ENCODE data around the gene KLHL35.
"Not testable (repeated sequence)": the region's sequence is repeated elsewhere in the genome, so short reads cannot be mapped to it uniquely, and the experiment has no call there.

The KLHL35 gene

DNA sequence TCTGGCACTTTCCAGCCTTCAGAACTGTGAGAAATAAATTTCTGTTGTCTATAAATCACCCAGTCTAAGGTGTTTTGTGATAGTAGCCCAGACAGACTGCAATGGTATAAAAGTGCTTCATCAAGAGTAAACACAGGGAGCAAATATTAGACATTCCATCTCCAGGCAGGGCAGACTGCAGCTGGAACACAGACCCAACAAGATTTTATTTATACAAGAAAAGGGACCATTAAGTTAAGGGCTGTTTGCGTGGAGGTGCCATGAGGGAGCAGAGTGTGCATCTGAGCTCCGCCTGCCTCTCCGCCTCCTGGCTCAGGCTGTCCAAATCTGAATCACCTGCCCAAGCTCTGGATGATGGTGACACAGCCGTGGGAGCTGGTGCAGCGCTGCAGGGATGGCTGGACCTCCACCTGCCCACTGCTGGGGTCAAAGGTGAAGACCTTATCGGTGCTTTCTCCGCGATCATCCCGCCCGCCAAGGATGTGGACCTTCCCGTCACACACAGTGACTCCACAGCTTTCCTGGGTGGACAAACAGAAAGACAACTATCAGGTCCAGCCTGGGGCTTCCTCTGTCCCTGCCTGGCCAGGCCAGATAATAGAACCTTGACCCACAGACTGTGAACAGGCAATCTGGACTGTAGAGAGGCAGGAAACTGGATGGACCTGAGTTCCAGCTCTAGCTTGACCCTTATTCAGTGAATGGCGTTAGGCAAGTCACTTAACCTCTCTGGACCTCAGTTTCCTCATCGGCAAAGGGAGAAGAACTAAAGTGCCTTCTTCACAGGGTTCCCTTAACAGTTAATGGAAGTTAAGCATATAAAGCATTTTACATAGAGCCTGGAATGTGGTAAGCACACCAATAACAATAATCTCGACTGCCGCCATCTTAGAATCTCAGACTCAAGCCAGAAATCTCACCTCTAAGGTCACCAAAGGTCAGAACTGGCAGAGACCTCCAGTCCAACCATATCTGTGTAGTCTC lies 10.5 kb downstream of the KLHL35 start:
- CTCF ChIA-PET: interaction anchor here (0.5 to 2.9 kb wide), 8 partner anchors 9 to 152 kb away, joined by 3 to 9 read pairs (median 3); no protein-coding TSS in a partner anchor
- POLR2A ChIA-PET: interaction anchor here (1.0 kb wide), 1 partner anchor 21 kb away, joined by 3 read pairs; no protein-coding TSS in a partner anchor
- DNase-seq (ENCODE audit: extremely low spot score): no peak
- TF ChIP-seq, protein P1, sequence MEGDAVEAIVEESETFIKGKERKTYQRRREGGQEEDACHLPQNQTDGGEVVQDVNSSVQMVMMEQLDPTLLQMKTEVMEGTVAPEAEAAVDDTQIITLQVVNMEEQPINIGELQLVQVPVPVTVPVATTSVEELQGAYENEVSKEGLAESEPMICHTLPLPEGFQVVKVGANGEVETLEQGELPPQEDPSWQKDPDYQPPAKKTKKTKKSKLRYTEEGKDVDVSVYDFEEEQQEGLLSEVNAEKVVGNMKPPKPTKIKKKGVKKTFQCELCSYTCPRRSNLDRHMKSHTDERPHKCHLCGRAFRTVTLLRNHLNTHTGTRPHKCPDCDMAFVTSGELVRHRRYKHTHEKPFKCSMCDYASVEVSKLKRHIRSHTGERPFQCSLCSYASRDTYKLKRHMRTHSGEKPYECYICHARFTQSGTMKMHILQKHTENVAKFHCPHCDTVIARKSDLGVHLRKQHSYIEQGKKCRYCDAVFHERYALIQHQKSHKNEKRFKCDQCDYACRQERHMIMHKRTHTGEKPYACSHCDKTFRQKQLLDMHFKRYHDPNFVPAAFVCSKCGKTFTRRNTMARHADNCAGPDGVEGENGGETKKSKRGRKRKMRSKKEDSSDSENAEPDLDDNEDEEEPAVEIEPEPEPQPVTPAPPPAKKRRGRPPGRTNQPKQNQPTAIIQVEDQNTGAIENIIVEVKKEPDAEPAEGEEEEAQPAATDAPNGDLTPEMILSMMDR (IDR thresholded peaks at IDR 0.05; ENCODE audit: control extremely low read depth, extremely low read depth, low read depth, missing control alignments): no peak

DNA sequence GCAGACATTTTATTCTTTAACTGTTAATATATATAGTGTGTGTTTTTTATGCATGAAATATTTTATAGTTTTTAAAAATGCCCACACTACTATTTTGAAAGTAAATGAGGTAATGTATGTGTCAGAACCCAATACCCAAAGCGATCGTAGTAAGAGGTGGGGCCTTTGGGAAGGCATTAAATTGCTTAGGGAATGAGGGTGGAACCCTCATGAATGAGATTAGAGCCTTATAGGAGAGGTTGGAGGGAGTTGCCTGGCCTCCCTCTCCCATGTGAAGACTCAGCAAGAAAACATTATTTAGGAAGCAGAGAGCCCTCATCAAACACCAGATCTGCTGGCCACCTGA lies 11.1 kb downstream of the KLHL35 start:
- TF ChIP-seq, protein P1 (IDR thresholded peaks at IDR 0.05; ENCODE audit: control extremely low read depth, extremely low read depth, low read depth, missing control alignments): no peak
- no peak for DNase-seq (ENCODE audit: extremely low spot score)
- ChIA-PET CTCF (interaction anchor here (1.1 to 6.5 kb wide), 2 partner anchors 8 to 15 kb away, joined by 3 to 28 read pairs; no protein-coding TSS in a partner anchor), POLR2A (no interaction called here)

DNA sequence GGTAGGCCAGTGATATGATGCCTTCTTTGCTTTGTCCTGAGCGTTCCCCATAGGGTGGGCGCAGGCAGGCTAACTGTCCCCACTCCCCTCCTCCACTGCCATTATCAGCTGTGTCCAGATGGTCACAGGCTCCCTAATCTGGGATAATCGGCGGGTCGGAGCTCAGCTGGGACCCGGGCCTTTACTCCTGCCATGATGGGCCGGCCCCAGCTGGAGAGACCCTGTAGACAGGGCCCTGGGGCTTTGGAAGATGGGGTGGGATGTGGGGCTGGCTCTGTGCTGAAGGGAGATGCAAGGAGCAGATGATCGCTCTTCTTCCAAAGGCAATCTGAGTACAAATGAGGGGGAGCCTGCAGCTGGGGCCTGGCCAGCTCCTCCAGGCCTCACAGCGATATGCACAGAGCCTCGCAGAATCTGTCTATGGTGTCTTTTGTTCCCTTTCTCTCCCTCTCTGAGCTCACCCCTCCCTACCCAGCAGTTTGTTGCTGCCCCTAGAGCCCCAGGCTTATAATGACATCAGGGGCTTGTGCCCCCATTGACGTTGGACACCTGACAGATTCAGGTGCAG lies 11.9 kb downstream of the KLHL35 start:
- CTCF ChIA-PET: interaction anchor here (6.5 kb wide), 1 partner anchor 14 kb away, joined by 28 read pairs; no protein-coding TSS in a partner anchor
- DNase-seq (ENCODE audit: extremely low spot score): no peak
- POLR2A ChIA-PET: no interaction called here
- TF ChIP-seq, protein P1 (IDR thresholded peaks at IDR 0.05; ENCODE audit: control extremely low read depth, extremely low read depth, low read depth, missing control alignments): no peak

DNA sequence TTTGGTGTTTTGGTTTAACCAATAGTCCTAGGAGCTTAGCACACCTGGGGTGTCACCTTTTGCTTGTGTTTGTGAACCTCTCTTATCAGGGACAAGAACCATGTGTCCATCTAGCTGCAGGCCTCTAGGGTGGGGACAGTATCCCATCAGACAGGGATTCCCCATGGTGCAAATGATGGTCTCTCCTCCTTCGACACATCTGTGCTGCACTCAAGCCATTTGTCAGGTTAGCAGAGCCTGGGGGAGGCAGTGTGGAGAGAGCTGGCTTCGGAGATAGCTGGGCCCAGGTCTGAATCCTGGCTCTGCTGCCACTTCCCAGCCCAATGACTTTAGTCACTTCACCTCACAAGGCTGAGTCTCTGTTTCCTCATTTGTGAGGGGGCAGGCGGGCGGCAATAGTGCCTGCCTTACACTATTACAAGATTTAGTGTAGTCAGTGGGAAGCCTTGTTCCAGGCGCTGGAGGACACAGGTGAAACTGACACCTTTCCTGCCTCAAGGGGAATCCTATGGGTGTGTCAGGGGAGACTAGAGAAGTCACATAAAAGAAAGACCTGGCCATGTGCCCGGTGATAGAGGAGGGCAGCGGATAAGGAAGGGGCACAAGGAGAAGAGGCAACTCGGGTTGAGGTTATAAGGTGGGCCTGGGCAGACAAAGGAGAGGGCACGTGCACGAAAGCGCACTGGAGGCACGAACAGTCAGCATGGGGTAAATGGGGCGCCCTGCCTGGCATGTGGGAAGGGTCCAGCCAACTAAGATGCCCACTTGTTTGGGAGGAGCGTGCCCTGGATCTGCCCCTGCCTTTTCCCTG lies 12.6 kb downstream of the KLHL35 start:
- ChIA-PET POLR2A (no interaction called here), CTCF (interaction anchor here (0.8 to 6.5 kb wide), 3 partner anchors 9 to 24 kb away, joined by 3 to 28 read pairs (median 5); no protein-coding TSS in a partner anchor)
- TF ChIP-seq, protein P1 (IDR thresholded peaks at IDR 0.05; ENCODE audit: control extremely low read depth, extremely low read depth, low read depth, missing control alignments): no peak
- no peak for DNase-seq (ENCODE audit: extremely low spot score)

DNA sequence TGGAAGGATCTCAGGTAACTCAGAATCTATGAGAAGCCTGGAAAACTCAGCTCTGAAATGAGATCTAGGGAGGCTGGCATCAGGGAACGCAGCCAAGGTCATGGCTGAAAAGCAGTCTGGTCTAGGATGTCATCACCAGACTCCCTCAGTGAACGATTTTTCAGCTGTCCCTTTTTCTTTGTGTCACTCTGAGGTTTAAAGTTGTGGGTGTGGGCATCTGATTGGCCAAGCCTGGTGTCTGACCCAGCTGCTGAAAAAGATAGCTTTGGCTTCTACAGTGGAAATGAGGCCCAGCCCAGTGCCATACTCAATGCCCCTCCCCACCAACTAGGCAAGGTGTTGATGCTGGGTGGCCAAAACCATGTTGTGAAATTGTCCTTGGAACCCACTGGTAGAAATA lies 19.1 kb downstream of the KLHL35 start:
- ChIA-PET POLR2A (interaction anchor here (0.7 kb wide), 1 partner anchor 104 kb away, joined by 3 read pairs; no protein-coding TSS in a partner anchor), CTCF (interaction anchor here (0.7 to 3.3 kb wide), 7 partner anchors 8 to 135 kb away, joined by 3 to 10 read pairs (median 5); no protein-coding TSS in a partner anchor)
- no peak for DNase-seq (ENCODE audit: extremely low spot score)

DNA sequence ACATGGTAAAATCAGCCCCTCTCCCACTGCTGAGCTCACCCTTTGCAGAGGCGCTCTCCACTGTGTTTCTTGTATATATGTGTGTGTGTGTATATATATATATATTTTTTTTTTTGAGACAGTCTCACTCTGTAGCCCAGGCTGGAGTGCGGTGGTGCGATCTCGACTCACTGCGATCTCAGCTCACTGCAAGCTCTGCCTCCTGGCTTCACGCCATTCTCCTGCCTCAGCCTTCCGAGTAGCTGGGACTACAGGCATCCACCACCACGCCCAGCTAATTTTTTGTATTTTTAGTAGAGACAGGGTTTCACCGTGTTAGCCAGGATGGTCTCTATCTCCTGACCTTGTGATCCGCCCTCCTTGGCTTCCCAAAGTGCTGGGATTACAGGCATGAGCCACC lies 19.9 kb downstream of the KLHL35 start:
- POLR2A ChIA-PET: interaction anchor here (0.5 to 1.2 kb wide), 3 partner anchors 12 to 105 kb away, joined by 3 to 5 read pairs (median 3); no protein-coding TSS in a partner anchor
- DNase-seq (ENCODE audit: extremely low spot score): not testable (repeated sequence)
- CTCF ChIA-PET: interaction anchor here (0.7 to 1.9 kb wide), 5 partner anchors 12 to 136 kb away, joined by 3 to 6 read pairs (median 4); no protein-coding TSS in a partner anchor

More for the DNA sequence above, 19.1 kb downstream of the KLHL35 start:
- TF ChIP-seq, protein P1 (IDR thresholded peaks at IDR 0.05; ENCODE audit: control extremely low read depth, extremely low read depth, low read depth, missing control alignments): no peak

DNA sequence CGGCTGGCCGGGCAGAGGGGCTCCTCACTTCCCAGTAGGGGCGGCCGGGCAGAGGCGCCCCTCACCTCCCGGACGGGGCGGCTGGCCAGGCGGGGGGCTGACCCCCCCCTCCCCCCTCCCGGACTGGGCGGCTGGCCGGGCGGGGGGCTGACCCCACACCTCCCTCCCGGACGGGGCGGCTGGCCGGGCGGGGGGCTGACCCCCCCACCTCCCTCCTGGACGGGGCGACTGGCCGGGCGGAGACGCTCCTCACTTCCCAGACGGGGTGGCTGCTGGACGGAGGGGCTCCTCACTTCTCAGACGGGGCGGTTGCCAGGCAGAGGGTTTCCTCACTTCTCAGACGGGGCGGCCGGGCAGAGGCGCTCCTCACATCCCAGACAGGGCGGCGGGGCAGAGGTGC lies 23.0 kb downstream of the KLHL35 start:
- CTCF ChIA-PET; POLR2A ChIA-PET; DNase-seq (ENCODE audit: extremely low spot score): not testable (repeated sequence)
